AG04449 (cell line): ENCODE measurements around the gene NSUN7.

Source experiments
- CTCF ChIA-PET: fragments of 350-600 bp; formaldehyde crosslinking; extraction: SDS; loops from one replicate; lab custom pipeline; 2021; ENCODE audit warnings: antibody characterized with exemption; lab: Yijun Ruan, JAX
- POLR2A ChIA-PET: fragments of 400-600, 350-600 bp; formaldehyde crosslinking; extraction: SDS; loops from one replicate; lab custom pipeline; 2020; ENCODE audit warnings: antibody characterized with exemption, inconsistent platforms; lab: Yijun Ruan, JAX
- DNase-seq: peaks from one replicate; pipeline ENCODE4 v3.0.0-alpha.2; 2010; ENCODE audit warnings: low read depth, low spot score
- H3K4me3 ChIP-seq: 2 replicates; pipeline ENCODE4 v1.5.1; 2011; ENCODE audit warnings: low read depth, mild to moderate bottlenecking, control low read depth, low read length
- CTCF ChIP-seq: IDR thresholded peaks from one replicate; pipeline ENCODE4 v1.5.1; 2011; ENCODE audit warnings: mild to moderate bottlenecking, moderate library complexity, low read length, control low read depth, inconsistent platforms; ENCODE audit not compliant: insufficient read depth; ENCODE audit errors: missing control alignments

NSUN7 gene

GRCh38 chr4:40744218-40744617 is 5.5 kb upstream of the NSUN7 start:
- TF ChIP-seq CTCF: no peak
- POLR2A ChIA-PET: no interaction called here
- no peak for DNase-seq
- CTCF ChIA-PET: interaction anchor here (2.1 kb wide), 1 partner anchor 153 kb away, joined by 6 read pairs; no protein-coding TSS in a partner anchor
- no peak overlapping the region for H3K4me3 ChIP-seq

- DNase-seq: no peak
- no peak for TF ChIP-seq CTCF
- ChIA-PET POLR2A (no interaction called here), CTCF (interaction anchor here (1.0 to 2.1 kb wide), 2 partner anchors 9 to 152 kb away, joined by 3 to 6 read pairs; no protein-coding TSS in a partner anchor)
- no peak overlapping the region for H3K4me3 ChIP-seq
Measured at GRCh38 chr4:40745285-40745984, 4.3 kb upstream of the NSUN7 start.

GRCh38 chr4:40747207-40747835 is 2.4 kb upstream of the NSUN7 start:
- no peak for TF ChIP-seq CTCF
- DNase-seq: no peak
- ChIA-PET POLR2A (no interaction called here), CTCF (interaction anchor here (1.6 kb wide), 1 partner anchor 12 kb away, joined by 4 read pairs; no protein-coding TSS in a partner anchor)
- H3K4me3 ChIP-seq: no peak overlapping the region

- CTCF ChIA-PET: interaction anchor here (0.8 to 1.7 kb wide), 4 partner anchors 14 to 174 kb away, joined by 3 to 5 read pairs (median 4); no protein-coding TSS in a partner anchor
- POLR2A ChIA-PET: no interaction called here
Measured at GRCh38 chr4:40750461-40751258, 905 bp downstream of the NSUN7 start.

GRCh38 chr4:40755616-40756015 is 5.9 kb downstream of the NSUN7 start:
- POLR2A ChIA-PET: no interaction called here
- CTCF ChIA-PET: no interaction called here
- TF ChIP-seq CTCF: no peak
- no peak overlapping the region for H3K4me3 ChIP-seq
- DNase-seq: no peak

More at GRCh38 chr4:40750461-40751258, 905 bp downstream of the NSUN7 start:
- peak overlapping the region; percentile 35 for H3K4me3 ChIP-seq
- TF ChIP-seq CTCF: no peak
- no peak for DNase-seq
